KMS-11 (cell line): ENCODE results near the gene SNAI1.

ENCODE experiments used
- H2AFZ ChIP-seq: fragments of 200-600 bp; sonication (generic); 2 replicates; pipeline ENCODE4 v1.6.1; 2016; ENCODE audit warnings: antibody characterized with exemption, mixed run types, low read depth
- H3K27ac ChIP-seq: fragments of 200-600 bp; sonication (generic); 2 replicates; pipeline ENCODE4 v1.6.1; 2016; ENCODE audit warnings: mild to moderate bottlenecking, mixed run types
- H3K27me3 ChIP-seq: fragments of 200-600 bp; sonication (generic); 2 replicates; pipeline ENCODE4 v1.6.1; 2017; ENCODE audit warnings: mild to moderate bottlenecking, low read depth, mixed run types, moderate library complexity; ENCODE audit not compliant: insufficient read depth
- H3K36me3 ChIP-seq: fragments of 200-600 bp; sonication (generic); 2 replicates; pipeline ENCODE4 v1.6.1; 2017; ENCODE audit warnings: mild to moderate bottlenecking, mixed run types; ENCODE audit not compliant: insufficient read depth
- H3K4me1 ChIP-seq: fragments of 200-600 bp; sonication (generic); 2 replicates; pipeline ENCODE4 v1.6.1; 2016; ENCODE audit warnings: mild to moderate bottlenecking, low read depth, mixed run types; ENCODE audit not compliant: poor library complexity, severe bottlenecking
- H3K4me2 ChIP-seq: fragments of 200-600 bp; sonication (generic); 2 replicates; pipeline ENCODE4 v1.7.0; 2016; ENCODE audit warnings: mild to moderate bottlenecking, mixed run types
- H3K4me3 ChIP-seq: fragments of 200-600 bp; sonication (generic); IDR thresholded peaks from 2 replicates; pipeline ENCODE4 v1.6.1; 2017; ENCODE audit warnings: low read depth, low read length, mixed read lengths; ENCODE audit not compliant: insufficient read depth
- H3K79me2 ChIP-seq: fragments of 200-600 bp; sonication (generic); 2 replicates; pipeline ENCODE4 v1.6.1; 2016; ENCODE audit warnings: low read depth, mixed run types; ENCODE audit not compliant: insufficient read depth
- H3K9ac ChIP-seq: fragments of 200-600 bp; sonication (generic); 2 replicates; pipeline ENCODE4 v1.6.1; 2016; ENCODE audit warnings: mild to moderate bottlenecking, mixed run types
- H4K20me1 ChIP-seq: fragments of 200-600 bp; sonication (generic); 2 replicates; pipeline ENCODE4 v1.6.1; 2016; ENCODE audit warnings: mild to moderate bottlenecking, mixed run types; ENCODE audit not compliant: insufficient read depth
- CTCF ChIP-seq: fragments of 200-600 bp; sonication (generic); conservative IDR thresholded peaks from 2 replicates; pipeline ENCODE4 v1.6.1; 2017; ENCODE audit warnings: low read depth, mild to moderate bottlenecking, antibody characterized with exemption, low read length, moderate library complexity, mixed read lengths

SNAI1 gene

GRCh38 chr20:49983848-49984408 is 1.1 kb downstream of the SNAI1 start:
- Histone ChIP-seq H3K4me2 (no peak overlapping the region), H3K4me1 (peaks cover 18% of the 10 kb centered on the region), H3K79me2 (no peaks in the 10 kb centered on the region), H3K27ac (no peak overlapping the region), H4K20me1 (no peaks in the 10 kb centered on the region), H3K9ac (no peak overlapping the region), H3K4me3 (no peak overlapping the region), H3K36me3 (no peaks in the 10 kb centered on the region), H2AFZ (no peak overlapping the region), H3K27me3 (peaks cover 10% of the 10 kb centered on the region; the same call in 1 of the 2 replicates)
- TF ChIP-seq CTCF, result no peak

GRCh38 chr20:49984426-49985153 is 1.8 kb downstream of the SNAI1 start:
- no peaks in the 10 kb centered on the region for H3K36me3 ChIP-seq
- no peak for TF ChIP-seq CTCF
- H3K4me3 ChIP-seq, result no peak overlapping the region
- H3K27me3 ChIP-seq, result peaks cover 10% of the 10 kb centered on the region; the same call in 1 of the 2 replicates
- H3K9ac ChIP-seq, result no peak overlapping the region
- H2AFZ ChIP-seq, result no peak overlapping the region
- no peak overlapping the region for H3K27ac ChIP-seq
- no peak overlapping the region for H3K4me2 ChIP-seq
- no peaks in the 10 kb centered on the region for H4K20me1 ChIP-seq
- H3K4me1 ChIP-seq, result peaks cover 11% of the 10 kb centered on the region
- H3K79me2 ChIP-seq, result no peaks in the 10 kb centered on the region

GRCh38 chr20:49985157-49985556 is 2.4 kb downstream of the SNAI1 start:
- peaks cover 9% of the 10 kb centered on the region for H3K4me1 ChIP-seq
- H3K27ac ChIP-seq, result no peak overlapping the region

GRCh38 chr20:49985617-49986016 is 2.8 kb downstream of the SNAI1 start:
- TF ChIP-seq CTCF, result no peak
- Histone ChIP-seq H3K36me3 (no peaks in the 10 kb centered on the region), H3K9ac (no peak overlapping the region), H4K20me1 (no peaks in the 10 kb centered on the region), H3K27ac (no peak overlapping the region), H3K4me3 (no peak overlapping the region), H3K4me2 (no peak overlapping the region), H3K27me3 (peaks cover 10% of the 10 kb centered on the region; the same call in 1 of the 2 replicates), H2AFZ (no peak overlapping the region), H3K79me2 (no peaks in the 10 kb centered on the region), H3K4me1 (peaks cover 9% of the 10 kb centered on the region)

More at GRCh38 chr20:49985157-49985556, 2.4 kb downstream of the SNAI1 start:
- peaks cover 10% of the 10 kb centered on the region; the same call in 1 of the 2 replicates for H3K27me3 ChIP-seq
- H2AFZ ChIP-seq, result no peak overlapping the region
- H3K79me2 ChIP-seq, result no peaks in the 10 kb centered on the region
- no peak overlapping the region for H3K4me3 ChIP-seq
- TF ChIP-seq CTCF, result no peak
- no peak overlapping the region for H3K9ac ChIP-seq
- H4K20me1 ChIP-seq, result no peaks in the 10 kb centered on the region
- H3K36me3 ChIP-seq, result no peaks in the 10 kb centered on the region
- H3K4me2 ChIP-seq, result no peak overlapping the region
